WTC11 (cell line): Measurements from ENCODE around the gene ZNF19. TPM values are rescaled to one million over a fixed set of nuclear protein-coding genes. Genes with fewer than 3 reads are reported as not detected.

Experiments used
- ATAC-seq: fragments of 200-7000 bp; cut with Tn5 transposase; 2 replicates; pipeline ENCODE4 v1.10.0; 2021; ENCODE audit warnings: mild to moderate bottlenecking, moderate library complexity
- CTCF ChIA-PET: fragments of 300-600 bp; sonication (Branson Sonifier 250); formaldehyde crosslinking; loops from one replicate; lab custom pipeline; 2021; ENCODE audit warnings: antibody characterized with exemption; lab: Charles Lee
- POLR2A ChIA-PET: fragments of 350-600 bp; sonication (Branson Sonifier 250); formaldehyde crosslinking; loops from one replicate; lab custom pipeline; 2021; ENCODE audit warnings: antibody characterized with exemption; lab: Charles Lee
- DNase-seq: peaks from one replicate; pipeline ENCODE4 v3.0.0; 2021; ENCODE audit warnings: low spot score
- H3K27ac Mint-ChIP-seq: 2 replicates; pipeline ENCODE4 v1.8.0; 2021; ENCODE audit warnings: mixed read lengths
- H3K27me3 Mint-ChIP-seq: 2 replicates; pipeline ENCODE4 v1.8.0; 2021; ENCODE audit warnings: low read depth, mild to moderate bottlenecking, moderate library complexity, mixed read lengths
- H3K36me3 Mint-ChIP-seq: 2 replicates; pipeline ENCODE4 v1.8.0; 2021; ENCODE audit warnings: mixed read lengths
- H3K4me1 Mint-ChIP-seq: 2 replicates; pipeline ENCODE4 v1.8.0; 2022; ENCODE audit warnings: mixed read lengths
- H3K4me3 Mint-ChIP-seq: 2 replicates; pipeline ENCODE4 v1.8.0; 2021; ENCODE audit warnings: mild to moderate bottlenecking, moderate library complexity, mixed read lengths
- H3K9me3 Mint-ChIP-seq: 2 replicates; pipeline ENCODE4 v1.8.0; 2021; ENCODE audit warnings: mixed read lengths
- CBFB ChIP-seq: sonication (generic); formaldehyde crosslinking; IDR thresholded peaks from 2 replicates; pipeline ENCODE4 v1.8.1; 2022; ENCODE audit warnings: mild to moderate bottlenecking, low read depth, missing genetic modification reagents
- CDX4 ChIP-seq: fragments of 250-450 bp; sonication (Bioruptor Pico); IDR thresholded peaks from 2 replicates; pipeline ENCODE4 v1.9.0; 2021; ENCODE audit warnings: moderate library complexity, mild to moderate bottlenecking, inconsistent platforms, borderline replicate concordance
- CREB1 ChIP-seq: sonication (generic); formaldehyde crosslinking; IDR thresholded peaks from 2 replicates; pipeline ENCODE4 v1.8.0; 2023; ENCODE audit warnings: mild to moderate bottlenecking, missing genetic modification reagents
- CTCF ChIP-seq: fragments of 200-600 bp; IDR thresholded peaks from 2 replicates; pipeline ENCODE4 v1.8.0; 2022; ENCODE audit warnings: antibody characterized with exemption
- GTF2I ChIP-seq: fragments of 250-450 bp; sonication (Bioruptor Pico); conservative IDR thresholded peaks from 2 replicates; pipeline ENCODE4 v1.4.0; 2021; ENCODE audit warnings: mild to moderate bottlenecking
- HMGA2 ChIP-seq: fragments of 250-450 bp; sonication (Bioruptor Pico); IDR thresholded peaks from 2 replicates; pipeline ENCODE4 v1.4.0; 2021; ENCODE audit warnings: mild to moderate bottlenecking, moderate library complexity
- IRF2 ChIP-seq: sonication (generic); formaldehyde crosslinking; IDR thresholded peaks from 2 replicates; pipeline ENCODE4 v1.8.0; 2022; ENCODE audit warnings: low read depth, missing genetic modification reagents, borderline replicate concordance
- JUN ChIP-seq: sonication (generic); formaldehyde crosslinking; IDR thresholded peaks from 2 replicates; pipeline ENCODE4 v1.8.0; 2023; ENCODE audit warnings: mild to moderate bottlenecking, missing genetic modification reagents
- MAX ChIP-seq: sonication (generic); formaldehyde crosslinking; IDR thresholded peaks from 2 replicates; pipeline ENCODE4 v1.8.0; 2022; ENCODE audit warnings: mild to moderate bottlenecking, missing genetic modification reagents
- MXD4 ChIP-seq: fragments of 250-450 bp; sonication (Bioruptor Pico); IDR thresholded peaks from 2 replicates; pipeline ENCODE4 v1.8.0; 2021; ENCODE audit warnings: mild to moderate bottlenecking, moderate library complexity, borderline replicate concordance
- MYBL2 ChIP-seq: sonication (generic); formaldehyde crosslinking; IDR thresholded peaks from 2 replicates; pipeline ENCODE4 v1.8.1; 2023; ENCODE audit warnings: mild to moderate bottlenecking, moderate library complexity, missing genetic modification reagents
- NFE2L1 ChIP-seq: sonication (generic); formaldehyde crosslinking; IDR thresholded peaks from 2 replicates; pipeline ENCODE4 v1.8.1; 2023; ENCODE audit warnings: missing genetic modification reagents
- NR2C2 ChIP-seq: sonication (generic); formaldehyde crosslinking; IDR thresholded peaks from 2 replicates; pipeline ENCODE4 v1.8.0; 2022; ENCODE audit warnings: mild to moderate bottlenecking, missing genetic modification reagents
- SP1 ChIP-seq: sonication (generic); formaldehyde crosslinking; conservative IDR thresholded peaks from 2 replicates; pipeline ENCODE4 v1.8.1; 2022; ENCODE audit warnings: missing genetic modification reagents
- TEAD4 ChIP-seq: sonication (generic); formaldehyde crosslinking; IDR thresholded peaks from 2 replicates; pipeline ENCODE4 v1.8.0; 2022; ENCODE audit warnings: mild to moderate bottlenecking, missing genetic modification reagents
- TP53 ChIP-seq: sonication (generic); formaldehyde crosslinking; IDR thresholded peaks from 2 replicates; pipeline ENCODE4 v1.8.1; 2023; ENCODE audit warnings: mild to moderate bottlenecking, missing genetic modification reagents
- USF1 ChIP-seq: sonication (generic); formaldehyde crosslinking; IDR thresholded peaks from 2 replicates; pipeline ENCODE4 v1.8.0; 2022; ENCODE audit warnings: mild to moderate bottlenecking, missing genetic modification reagents
- USF2 ChIP-seq: sonication (generic); formaldehyde crosslinking; IDR thresholded peaks from 2 replicates; pipeline ENCODE4 v1.8.1; 2023; ENCODE audit warnings: mild to moderate bottlenecking, missing genetic modification reagents, moderate library complexity
- ZBTB21 ChIP-seq: sonication (generic); formaldehyde crosslinking; IDR thresholded peaks from 2 replicates; pipeline ENCODE4 v1.8.1; 2023; ENCODE audit warnings: mild to moderate bottlenecking, missing genetic modification reagents, borderline replicate concordance
- ZBTB43 ChIP-seq: sonication (generic); formaldehyde crosslinking; IDR thresholded peaks from 2 replicates; pipeline ENCODE4 v1.8.1; 2023; ENCODE audit warnings: mild to moderate bottlenecking, missing genetic modification reagents
- ZNF232 ChIP-seq: sonication (generic); formaldehyde crosslinking; IDR thresholded peaks from 2 replicates; pipeline ENCODE4 v1.8.0; 2022; ENCODE audit warnings: mild to moderate bottlenecking, missing genetic modification reagents
- ZNF396 ChIP-seq: fragments of 250-450 bp; sonication (Bioruptor Pico); IDR thresholded peaks from 2 replicates; pipeline ENCODE4 v1.8.0; 2021; ENCODE audit warnings: mild to moderate bottlenecking, moderate library complexity, borderline replicate concordance
- ZNF416 ChIP-seq: fragments of 250-450 bp; sonication (Bioruptor Pico); IDR thresholded peaks from 2 replicates; pipeline ENCODE4 v1.9.0; 2021; ENCODE audit warnings: mild to moderate bottlenecking, inconsistent platforms
- ZNF671 ChIP-seq: fragments of 250-450 bp; sonication (Bioruptor Pico); IDR thresholded peaks from 2 replicates; pipeline ENCODE4 v1.8.0; 2021; ENCODE audit warnings: mild to moderate bottlenecking
- total RNA-seq: library from RNA; stranded (reverse); gene quantifications from 3 replicates; pipeline ENCODE4 v1.2.3, GENCODE V29; 2021

ZNF19 gene
- total RNA-seq, 1 experiment from 2014 or later = 4.3 TPM

- ATAC-seq (peak; percentile 41; the same call in 1 of the 2 replicates), DNase-seq (no peak)
- ChIA-PET CTCF (interaction anchor here (0.7 to 5.3 kb wide), 9 partner anchors 8 to 186 kb away, joined by 3 to 42 read pairs (median 4); partner anchors contain the start of gene ZNF19), POLR2A (no interaction called here)
- TF ChIP-seq CTCF (no peak), JUN (no peak), TP53 (CRISPR knock-in tag) (no peak), CREB1 (CRISPR knock-in tag) (no peak), ZNF232 (CRISPR knock-in tag) (no peak), MAX (CRISPR knock-in tag) (no peak), HMGA2 (CRISPR knock-in tag) (no peak), GTF2I (CRISPR knock-in tag) (no peak), ZBTB43 (CRISPR knock-in tag) (no peak), SP1 (CRISPR knock-in tag) (no peak), NFE2L1 (no peak), ZNF671 (CRISPR knock-in tag) (no peak), USF2 (CRISPR knock-in tag) (no peak), ZBTB21 (CRISPR knock-in tag) (no peak), IRF2 (CRISPR knock-in tag) (no peak), ZNF396 (CRISPR knock-in tag) (no peak), ZNF416 (no peak)
- Mint-ChIP-seq H3K9me3 (peaks cover 6% of the 10 kb centered on the region; the same call in 1 of the 2 replicates), H3K27me3 (no peaks in the 10 kb centered on the region; the same call in none of the 2 replicates), H3K27ac (no peak overlapping the region), H3K4me1 (no peaks in the 10 kb centered on the region), H3K36me3 (no peaks in the 10 kb centered on the region), H3K4me3 (no peak overlapping the region)
These were observed 8.9 kb upstream of the ZNF19 start for GRCh38 chr16:71498031-71498430.

- peaks cover 5% of the 10 kb centered on the region for H3K27me3 Mint-ChIP-seq
- ChIA-PET CTCF (interaction anchor here (0.8 to 2.0 kb wide), 8 partner anchors 9 to 118 kb away, joined by 3 to 8 read pairs (median 5); partner anchors contain the start of gene ZNF23), POLR2A (no interaction called here)
- H3K4me3 Mint-ChIP-seq = no peak overlapping the region
- ATAC-seq = no peak
- no peak overlapping the region for H3K27ac Mint-ChIP-seq
- H3K4me1 Mint-ChIP-seq = no peaks in the 10 kb centered on the region
- H3K36me3 Mint-ChIP-seq = no peaks in the 10 kb centered on the region
- no peak for DNase-seq
- H3K9me3 Mint-ChIP-seq = peaks cover 1% of the 10 kb centered on the region; the same call in 1 of the 2 replicates
- TF ChIP-seq NR2C2 (CRISPR knock-in tag) (no peak), MXD4 (no peak), IRF2 (CRISPR knock-in tag) (no peak), USF1 (CRISPR knock-in tag) (no peak), ZBTB43 (CRISPR knock-in tag) (no peak), CBFB (no peak), TEAD4 (CRISPR knock-in tag) (no peak), JUN (no peak), CDX4 (no peak), MYBL2 (no peak)
These were observed 4.1 kb upstream of the ZNF19 start for GRCh38 chr16:71493213-71493612.
